ENCODE measurements around the gene SFT2D3.

SFT2D3 gene

GRCh38 chr2:127707890-127708648, 6.8 kb downstream of the SFT2D3 start:
- Histone ChIP-seq H3K4me1 (ENCODE audit: insufficient read depth, low read length) (peaks cover 18% of the 10 kb centered on the region), H3K9me3 (ENCODE audit: insufficient read depth, low read length, severe bottlenecking) (no peaks in the 10 kb centered on the region), H3K27me3 (ENCODE audit: insufficient read depth, low read length, poor library complexity) (no peaks in the 10 kb centered on the region), H3K4me2 (ENCODE audit: insufficient read depth, low read length) (no peak overlapping the region), H3K36me3 (ENCODE audit: insufficient read depth, low read length) (peaks cover 64% of the 10 kb centered on the region), H2AFZ (ENCODE audit: low read depth, low read length) (no peak overlapping the region), H3K27ac (ENCODE audit: low read length) (no peak overlapping the region), H4K20me1 (ENCODE audit: insufficient read depth, low read length) (peaks cover 4% of the 10 kb centered on the region; the same call in 1 of the 2 replicates), H3K4me3 (ENCODE audit: low read depth in 1 of 2, low read length in 2 of 2) (no peak overlapping the region), H3K9ac (ENCODE audit: low read depth, low read length) (no peak overlapping the region), H3K79me2 (ENCODE audit: insufficient read depth, low read length) (peaks cover 22% of the 10 kb centered on the region)
- TF ChIP-seq EZH2 (IDR thresholded peaks at IDR 0.05; ENCODE audit: borderline replicate concordance, low read depth, low read length, severe bottlenecking) (no peak), CTCF (IDR thresholded peaks at IDR 0.05; ENCODE audit: borderline replicate concordance, extremely low read depth, low read length, poor library complexity, severe bottlenecking) (no peak)
- ATAC-seq (ENCODE audit: insufficient read depth, low read depth) (no peak), DNase-seq (no peak)

- H3K4me2 ChIP-seq (ENCODE audit: insufficient read depth, low read length): no peak overlapping the region
- no peak for ATAC-seq (ENCODE audit: insufficient read depth, low read depth)
- DNase-seq: no peak
These were observed 8.0 kb downstream of the SFT2D3 start for GRCh38 chr2:127709336-127709735.

GRCh38 chr2:127712999-127713398, 11.7 kb downstream of the SFT2D3 start:
- no peak for ATAC-seq (ENCODE audit: insufficient read depth, low read depth)
- Histone ChIP-seq H3K4me3 (ENCODE audit: low read depth in 1 of 2, low read length in 2 of 2) (no peak overlapping the region), H3K4me2 (ENCODE audit: insufficient read depth, low read length) (no peak overlapping the region)

More at GRCh38 chr2:127709336-127709735, 8.0 kb downstream of the SFT2D3 start:
- Histone ChIP-seq H3K79me2 (ENCODE audit: insufficient read depth, low read length) (peaks cover 9% of the 10 kb centered on the region), H3K9me3 (ENCODE audit: insufficient read depth, low read length, severe bottlenecking) (no peaks in the 10 kb centered on the region), H3K27me3 (ENCODE audit: insufficient read depth, low read length, poor library complexity) (no peaks in the 10 kb centered on the region), H4K20me1 (ENCODE audit: insufficient read depth, low read length) (no peaks in the 10 kb centered on the region), H3K4me3 (ENCODE audit: low read depth in 1 of 2, low read length in 2 of 2) (no peak overlapping the region), H2AFZ (ENCODE audit: low read depth, low read length) (no peak overlapping the region), H3K9ac (ENCODE audit: low read depth, low read length) (no peak overlapping the region), H3K4me1 (ENCODE audit: insufficient read depth, low read length) (peaks cover 6% of the 10 kb centered on the region; the same call in 1 of the 2 replicates), H3K27ac (ENCODE audit: low read length) (no peak overlapping the region), H3K36me3 (ENCODE audit: insufficient read depth, low read length) (peaks cover 65% of the 10 kb centered on the region)
- TF ChIP-seq CTCF (IDR thresholded peaks at IDR 0.05; ENCODE audit: borderline replicate concordance, extremely low read depth, low read length, poor library complexity, severe bottlenecking): no peak
- TF ChIP-seq EZH2 (IDR thresholded peaks at IDR 0.05; ENCODE audit: borderline replicate concordance, low read depth, low read length, severe bottlenecking): no peak

More at GRCh38 chr2:127712999-127713398, 11.7 kb downstream of the SFT2D3 start:
- Histone ChIP-seq H3K9me3 (ENCODE audit: insufficient read depth, low read length, severe bottlenecking) (no peaks in the 10 kb centered on the region), H3K36me3 (ENCODE audit: insufficient read depth, low read length) (peaks cover 53% of the 10 kb centered on the region), H3K79me2 (ENCODE audit: insufficient read depth, low read length) (no peaks in the 10 kb centered on the region), H4K20me1 (ENCODE audit: insufficient read depth, low read length) (no peaks in the 10 kb centered on the region), H2AFZ (ENCODE audit: low read depth, low read length) (no peak overlapping the region), H3K9ac (ENCODE audit: low read depth, low read length) (no peak overlapping the region), H3K27me3 (ENCODE audit: insufficient read depth, low read length, poor library complexity) (no peaks in the 10 kb centered on the region), H3K4me1 (ENCODE audit: insufficient read depth, low read length) (no peaks in the 10 kb centered on the region), H3K27ac (ENCODE audit: low read length) (no peak overlapping the region)
- TF ChIP-seq EZH2 (IDR thresholded peaks at IDR 0.05; ENCODE audit: borderline replicate concordance, low read depth, low read length, severe bottlenecking) (no peak), CTCF (IDR thresholded peaks at IDR 0.05; ENCODE audit: borderline replicate concordance, extremely low read depth, low read length, poor library complexity, severe bottlenecking) (no peak)
- no peak for DNase-seq

Measured in DND-41 (cell line).